Hematopoietic multipotent progenitor cell treated with erythropoietin and hydrocortisone succinate and interleukin-3 and kit ligand, for 8 days (in vitro differentiated cells): Measurements from ENCODE around the gene ZNF211.

Source experiments
- DNase-seq: peaks from one replicate; pipeline ENCODE4 v3.0.0-alpha.2; 2015

The ZNF211 gene

GRCh38 chr19:57656346-57656745, 23.4 kb downstream of the ZNF211 start:
- no peak for DNase-seq

DNA sequence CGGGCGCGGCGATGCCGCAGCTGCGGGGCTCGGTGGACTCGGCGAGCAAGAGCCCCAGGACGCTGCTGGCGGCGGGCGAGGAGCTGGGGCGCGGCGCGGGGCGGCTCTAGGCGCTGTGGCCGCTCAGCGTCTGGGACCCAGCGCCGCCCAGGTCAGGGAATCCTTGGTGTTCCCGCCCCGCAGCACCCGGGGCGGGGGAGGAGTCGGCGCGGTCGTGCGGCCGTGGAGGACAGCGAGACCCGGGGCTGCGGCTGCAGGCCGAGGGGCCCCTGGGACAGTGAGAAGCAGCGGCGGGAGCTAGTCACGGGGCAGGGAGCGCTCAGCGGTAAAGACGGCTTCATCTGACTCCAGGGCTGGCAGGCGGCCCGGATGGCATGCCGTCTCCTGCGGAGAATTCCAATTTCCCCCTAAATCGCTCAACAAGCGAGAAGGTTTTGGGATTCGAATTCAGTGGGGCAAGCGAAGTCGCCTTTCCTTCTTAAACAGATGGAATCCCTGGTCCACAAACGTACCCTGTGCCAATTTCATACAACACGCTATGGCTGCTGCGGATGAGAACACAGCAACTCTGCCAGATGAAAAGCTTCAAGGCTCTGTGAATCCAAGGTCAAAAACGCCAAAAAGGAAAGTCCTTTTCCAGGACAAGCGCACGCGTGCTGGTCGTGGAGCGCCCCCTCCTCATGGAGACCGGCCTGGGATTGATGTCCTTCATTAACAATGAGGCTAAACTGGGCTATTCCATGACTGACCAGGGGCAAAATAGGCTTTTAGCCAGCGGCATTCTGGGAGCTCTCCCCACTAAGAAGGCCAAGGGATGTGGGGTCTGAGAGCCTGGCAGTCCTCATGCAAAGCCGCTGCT, 31.5 kb downstream of the ZNF211 start:
- DNase-seq, result peak; percentile 32

DNA sequence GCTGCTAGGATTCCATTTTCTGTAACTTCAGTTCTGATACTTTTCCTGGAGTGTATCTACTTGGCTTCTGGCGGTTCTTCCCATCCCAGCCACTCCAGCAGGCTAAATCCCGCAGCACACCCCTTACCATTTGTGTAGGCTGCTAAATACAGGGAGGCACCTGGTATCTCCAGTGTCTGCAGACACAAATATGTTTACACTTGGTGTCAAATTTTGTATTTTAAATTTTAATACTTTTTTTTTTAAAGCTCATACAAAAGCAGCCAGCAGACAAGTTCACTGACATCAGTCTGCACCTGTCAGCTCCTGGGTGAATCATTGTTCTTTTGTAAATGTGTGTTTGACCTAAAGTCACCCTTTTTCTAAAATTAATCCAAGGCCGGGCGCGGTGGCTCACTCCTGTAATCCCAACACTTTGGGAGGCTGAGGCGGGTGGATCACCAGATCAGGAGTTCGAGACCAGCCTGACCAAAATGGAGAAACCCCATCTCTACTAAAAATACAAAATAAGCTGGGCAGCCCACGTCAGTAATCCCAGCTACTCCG, 32.4 kb downstream of the ZNF211 start:
- DNase-seq, result no peak

- DNase-seq, result no peak
Observed at GRCh38 chr19:57667228-57667627, 34.3 kb downstream of the ZNF211 start.

GRCh38 chr19:57668635-57669034, 35.7 kb downstream of the ZNF211 start, which contains the start of gene ZSCAN4:
ZSCAN4 (plus strand) TSS chr19:57668935; CDS start chr19:57676146, 7,211 bp downstream.
- DNase-seq, result no peak

DNA sequence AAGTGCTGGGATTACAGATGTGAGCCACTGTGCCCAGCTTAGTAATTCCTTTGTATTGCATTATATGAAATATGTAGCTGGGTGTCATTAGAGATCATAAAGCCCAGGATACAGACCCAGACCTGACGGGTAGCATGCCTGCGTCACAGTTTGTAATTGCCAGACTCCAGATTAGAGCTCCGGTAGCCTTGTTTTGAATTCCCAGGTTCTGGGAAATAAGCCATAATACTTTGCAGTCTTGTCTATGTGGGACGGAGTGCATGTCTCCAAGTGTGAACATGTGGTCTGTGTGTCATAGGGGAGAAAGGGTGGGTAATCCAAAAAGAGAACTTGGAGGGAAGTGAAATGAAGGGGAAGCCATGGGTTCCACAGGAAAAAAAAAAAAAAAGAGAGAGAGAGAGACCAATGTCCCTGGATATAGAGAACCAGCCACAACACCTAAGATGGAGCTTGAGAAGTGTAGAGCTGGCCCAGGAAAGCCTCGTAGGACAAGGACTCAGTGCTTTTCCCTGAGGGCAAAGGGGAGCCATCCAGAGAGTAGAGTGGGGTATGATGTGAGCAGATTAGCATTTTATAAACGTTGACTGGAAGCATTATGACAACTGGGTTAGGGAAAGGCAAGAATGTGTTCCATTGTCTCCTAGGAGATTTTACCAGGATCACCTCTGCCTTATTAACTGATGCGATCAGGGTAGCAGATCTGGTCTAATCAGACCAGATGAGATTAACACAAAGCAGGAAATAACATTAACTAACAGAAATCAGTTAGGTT, 38.3 kb downstream of the ZNF211 start:
- no peak for DNase-seq

DNA sequence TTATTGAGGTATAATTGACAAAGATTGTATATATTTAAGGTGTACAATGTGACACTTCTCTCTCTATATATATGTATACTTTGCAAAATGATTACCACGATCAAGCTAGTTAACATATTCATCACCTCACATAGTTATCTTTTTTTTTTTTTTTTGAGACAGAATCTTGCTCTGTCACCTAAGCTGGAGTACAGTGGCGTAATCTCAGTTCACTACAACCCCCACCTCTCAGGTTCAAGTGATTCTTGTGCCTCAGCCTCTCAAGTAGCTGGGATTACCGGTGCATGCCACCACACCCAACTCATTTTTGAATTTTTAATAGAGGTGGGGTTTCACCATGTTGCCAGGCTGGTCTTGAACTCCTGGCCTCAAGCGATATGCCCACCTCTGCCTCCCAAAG, 39.5 kb downstream of the ZNF211 start:
- no peak for DNase-seq

DNA sequence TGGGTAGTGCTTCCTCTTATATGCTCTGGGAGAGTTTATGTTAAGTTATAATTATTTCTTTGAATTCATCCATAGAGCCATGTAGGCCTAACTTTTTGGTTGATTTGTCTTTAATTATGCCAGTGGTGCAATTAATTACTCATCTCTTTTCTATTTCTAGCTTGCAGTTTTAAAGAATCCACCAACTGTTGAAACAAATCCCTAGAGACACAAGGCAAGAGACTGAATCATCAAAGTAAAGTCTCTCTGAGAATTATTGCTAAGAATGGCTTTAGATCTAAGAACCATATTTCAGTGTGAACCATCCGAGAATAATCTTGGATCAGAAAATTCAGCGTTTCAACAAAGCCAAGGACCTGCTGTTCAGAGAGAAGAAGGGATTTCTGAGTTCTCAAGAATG, 42.9 kb downstream of the ZNF211 start:
- no peak for DNase-seq

- no peak for DNase-seq
Observed at GRCh38 chr19:57682226-57682766, 49.3 kb downstream of the ZNF211 start.

DNA sequence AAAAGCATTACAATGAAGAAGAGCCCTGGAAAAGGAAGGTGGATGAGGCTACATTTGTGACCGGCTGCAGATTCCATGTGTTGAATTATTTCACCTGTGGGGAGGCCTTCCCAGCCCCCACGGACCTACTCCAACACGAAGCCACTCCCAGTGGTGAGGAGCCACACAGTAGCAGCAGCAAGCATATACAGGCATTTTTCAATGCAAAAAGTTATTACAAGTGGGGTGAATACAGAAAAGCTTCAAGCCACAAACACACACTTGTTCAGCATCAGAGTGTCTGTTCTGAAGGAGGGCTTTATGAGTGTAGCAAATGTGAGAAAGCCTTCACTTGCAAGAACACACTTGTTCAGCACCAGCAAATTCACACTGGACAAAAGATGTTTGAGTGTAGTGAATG, 53.8 kb downstream of the ZNF211 start:
- DNase-seq, result no peak

DNA sequence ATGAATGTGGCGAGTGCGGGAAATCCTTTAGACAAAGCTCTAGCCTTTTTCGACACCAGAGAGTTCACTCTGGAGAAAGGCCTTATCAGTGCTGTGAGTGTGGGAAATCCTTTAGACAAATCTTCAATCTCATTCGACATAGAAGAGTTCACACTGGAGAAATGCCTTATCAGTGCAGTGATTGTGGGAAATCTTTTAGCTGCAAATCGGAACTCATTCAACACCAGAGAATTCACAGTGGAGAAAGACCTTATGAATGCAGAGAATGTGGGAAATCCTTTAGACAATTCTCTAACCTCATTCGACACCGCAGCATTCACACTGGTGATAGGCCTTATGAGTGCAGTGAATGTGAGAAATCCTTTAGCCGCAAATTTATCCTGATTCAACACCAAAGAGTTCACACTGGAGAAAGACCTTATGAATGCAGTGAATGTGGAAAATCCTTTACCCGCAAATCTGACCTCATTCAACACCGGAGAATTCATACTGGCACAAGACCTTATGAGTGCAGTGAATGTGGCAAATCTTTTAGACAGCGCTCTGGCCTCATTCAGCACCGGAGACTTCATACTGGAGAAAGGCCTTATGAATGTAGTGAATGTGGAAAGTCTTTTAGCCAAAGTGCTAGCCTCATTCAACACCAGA, 54.5 kb downstream of the ZNF211 start:
- no peak for DNase-seq

- no peak for DNase-seq
Observed at GRCh38 chr19:57688011-57688763, 55.2 kb downstream of the ZNF211 start.

DNA sequence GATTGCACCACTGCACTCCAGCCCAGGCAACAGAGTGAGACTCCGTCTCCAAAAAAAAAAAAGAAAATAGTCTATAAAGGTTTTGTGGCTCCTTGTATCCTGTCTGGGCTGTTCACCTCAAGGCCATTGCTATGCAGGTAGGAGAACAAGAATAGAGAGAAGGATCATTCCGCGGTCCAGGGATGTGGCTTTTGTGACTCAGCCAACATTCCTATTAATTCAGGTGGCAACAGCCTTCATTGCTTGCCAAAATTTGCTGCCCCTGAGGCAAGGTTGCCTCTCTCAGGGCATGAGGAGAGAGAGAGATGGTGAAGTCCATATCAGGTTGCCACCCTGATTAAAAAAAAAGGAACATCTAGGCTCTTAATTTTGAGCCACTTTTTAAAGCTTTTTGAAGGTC, 56.8 kb downstream of the ZNF211 start:
- no peak for DNase-seq
